Gastrocnemius medialis (tissue), 4 donors: ENCODE data around the gene SLC24A3.

Experiments
- CTCF ChIP-seq, 5 experiments: fragments of 450-650 bp in 3 of 5; fragments of 200-600 bp in 2 of 5; sonication (generic) in 2 of 5; IDR thresholded peaks in 4 of 5; conservative IDR thresholded peaks in 1 of 5; 1 replicate in 4 of 5; 2 replicates in 1 of 5; pipeline ENCODE4 v1.5.1; 2016 to 2019; ENCODE audit warnings: antibody characterized with exemption in 5 of 5, mild to moderate bottlenecking in 3 of 5, moderate library complexity in 3 of 5
- POLR2A ChIP-seq, 2 donors: fragments of 450-650 bp; IDR thresholded peaks; one replicate each; pipeline ENCODE4 v1.6.1; 2017; ENCODE audit warnings: antibody characterized with exemption in 2 of 2, mild to moderate bottlenecking in 2 of 2, moderate library complexity in 2 of 2

DNA sequence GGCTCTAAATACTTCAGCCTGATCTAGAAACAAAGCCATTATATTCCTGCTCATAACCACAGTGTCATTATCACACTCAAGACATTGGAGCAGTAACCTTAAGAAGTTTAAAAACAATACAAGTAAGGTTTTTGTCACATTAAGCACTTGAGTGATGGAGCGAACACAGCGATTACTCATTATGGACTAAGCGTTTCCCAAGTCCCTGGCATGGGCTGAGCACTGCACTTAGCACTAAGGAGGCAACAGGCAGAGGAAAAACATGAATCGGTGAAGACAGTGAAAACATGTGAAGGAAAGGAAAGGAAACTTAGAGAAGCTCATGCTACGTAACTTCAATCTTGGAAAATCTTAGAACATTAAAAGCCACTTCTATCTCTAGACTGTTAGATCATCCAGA lies 108.7 kb downstream of the SLC24A3 start:
- no peak for TF ChIP-seq CTCF (IDR thresholded peaks at IDR 0.05 in 4 of 5, conservative IDR thresholded peaks at IDR 0.05 in 1 of 5)
- TF ChIP-seq POLR2A (IDR thresholded peaks at IDR 0.05) = no peak
